KOPT-K1 (cell line): ENCODE results near the gene DYRK1A.
"Not testable (repeated sequence)": the region's sequence is repeated elsewhere in the genome, so short reads cannot be mapped to it uniquely, and the experiment has no call there.

Source experiments
- H3K27ac ChIP-seq: fragments of 200-600 bp; sonication (generic); 2 replicates; pipeline ENCODE4 v1.5.1; 2016; ENCODE audit warnings: antibody characterized with exemption, mild to moderate bottlenecking, low read depth, low read length; ENCODE audit not compliant: poor library complexity, severe bottlenecking
- H3K36me3 ChIP-seq: fragments of 200-600 bp; sonication (generic); 2 replicates; pipeline ENCODE4 v1.5.1; 2017; ENCODE audit warnings: antibody characterized with exemption, mild to moderate bottlenecking, low read length, moderate library complexity; ENCODE audit not compliant: insufficient read depth
- H3K9me3 ChIP-seq: fragments of 200-600 bp; sonication (generic); 2 replicates; pipeline ENCODE4 v1.5.1; 2017; ENCODE audit warnings: antibody characterized with exemption, low read length, mild to moderate bottlenecking; ENCODE audit not compliant: insufficient read depth, poor library complexity, severe bottlenecking

DYRK1A gene

DNA sequence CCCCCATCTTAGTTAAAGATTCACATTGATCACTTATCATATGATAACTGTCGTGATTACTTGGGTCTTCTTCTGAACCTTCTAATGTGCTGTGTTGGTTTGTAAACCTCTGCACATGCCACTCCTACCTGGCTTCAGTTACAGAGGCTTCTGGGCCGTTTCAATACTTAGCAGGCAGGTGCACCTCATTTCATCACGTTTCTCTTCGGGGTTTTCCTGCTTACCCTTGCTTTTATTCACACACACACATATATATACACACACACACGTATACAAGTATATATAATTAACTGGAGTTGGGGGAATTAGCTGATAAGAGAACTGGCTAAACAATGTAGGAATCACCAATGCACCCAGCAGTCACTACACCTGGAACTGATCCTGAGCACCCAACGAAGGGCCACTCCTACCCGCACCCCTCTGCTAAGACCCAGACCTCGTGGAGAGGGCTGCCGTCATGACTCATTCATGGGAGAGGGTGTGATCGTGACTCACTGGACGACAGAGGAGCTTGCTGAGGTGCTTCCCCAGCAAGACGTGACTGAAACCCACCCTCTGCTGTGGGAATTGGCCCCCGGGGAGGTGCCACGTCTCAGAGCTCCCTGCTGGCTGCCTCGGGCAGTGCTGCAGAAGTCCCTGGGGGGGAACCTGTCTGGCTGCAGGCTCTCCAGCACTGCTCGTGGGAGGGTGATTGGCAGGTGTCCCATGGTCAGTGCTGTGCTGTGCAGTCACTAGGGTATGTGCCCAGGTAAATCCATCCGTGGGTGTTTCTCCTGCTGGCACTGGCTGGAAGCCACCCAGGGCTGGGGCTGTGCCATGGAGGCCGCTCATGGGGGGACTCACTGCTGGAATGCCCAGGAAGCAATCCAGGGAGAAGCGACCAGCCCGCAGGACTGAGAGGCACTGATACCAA is 166.6 kb downstream of the DYRK1A start:
- no peaks in the 10 kb centered on the region for H3K36me3 ChIP-seq
- no peak overlapping the region for H3K27ac ChIP-seq
- peaks cover 6% of the 10 kb centered on the region for H3K9me3 ChIP-seq

DNA sequence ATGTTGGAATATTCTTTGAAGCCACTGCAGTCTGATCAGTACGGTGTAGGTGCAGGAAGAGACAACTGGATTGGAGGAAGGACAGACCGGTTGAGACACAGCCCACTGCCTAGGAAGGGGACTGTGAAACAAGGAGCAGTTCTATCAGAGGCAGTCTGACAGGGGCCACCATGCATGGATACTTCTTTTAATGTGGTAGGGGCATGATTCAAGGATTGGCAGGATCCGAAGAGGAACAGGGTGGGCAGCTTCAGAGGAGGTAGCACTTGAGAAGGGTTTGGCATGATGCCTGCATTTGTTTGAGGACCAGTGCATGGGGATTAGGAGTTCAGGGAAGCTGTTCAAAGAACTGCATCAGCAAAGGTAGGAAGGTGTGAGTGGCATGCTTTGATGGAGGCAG is 167.9 kb downstream of the DYRK1A start:
- Histone ChIP-seq H3K27ac (no peak overlapping the region), H3K36me3 (no peaks in the 10 kb centered on the region), H3K9me3 (peaks cover 6% of the 10 kb centered on the region)

DNA sequence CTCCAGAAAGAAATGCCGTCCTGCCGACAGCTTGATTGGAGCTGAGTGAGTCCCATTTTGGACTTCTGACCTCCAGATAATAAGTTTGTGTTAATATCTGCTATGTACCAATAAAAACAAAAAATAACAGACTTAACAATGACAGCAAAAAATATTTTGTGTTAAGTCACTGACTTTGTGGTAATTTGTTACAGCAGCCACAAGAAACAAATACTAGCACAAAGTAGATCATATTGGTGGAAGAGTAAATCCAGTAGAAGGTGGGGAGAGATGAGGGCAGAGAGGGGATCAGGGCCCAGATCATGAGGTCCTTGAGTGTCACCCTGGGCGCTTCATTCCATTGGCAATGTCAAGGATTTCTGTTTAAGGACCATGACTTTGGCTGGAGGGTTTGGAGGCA is 168.6 kb downstream of the DYRK1A start:
- no peak overlapping the region for H3K27ac ChIP-seq
- peaks cover 6% of the 10 kb centered on the region for H3K9me3 ChIP-seq
- no peaks in the 10 kb centered on the region for H3K36me3 ChIP-seq

DNA sequence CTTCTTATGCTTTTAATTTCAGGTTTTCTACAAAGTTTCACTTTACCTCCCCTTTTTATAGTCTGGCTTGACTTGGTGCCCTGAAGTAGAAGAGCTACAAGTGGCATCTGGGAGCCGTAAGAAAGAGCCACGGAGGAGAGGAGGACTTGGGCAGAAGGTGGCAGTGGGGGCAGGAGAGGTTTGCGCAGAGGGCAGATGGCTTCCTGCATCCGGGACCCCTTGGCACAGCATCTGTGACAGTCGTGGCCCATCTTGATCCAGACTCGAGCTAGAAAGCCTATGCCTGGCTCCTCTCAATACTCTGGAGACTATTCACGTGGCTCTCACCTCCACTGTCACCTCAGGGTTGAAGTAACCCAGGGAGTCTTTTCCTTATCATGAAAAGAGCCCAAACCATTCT is 169.1 kb downstream of the DYRK1A start:
- H3K9me3 ChIP-seq: peaks cover 6% of the 10 kb centered on the region
- no peaks in the 10 kb centered on the region for H3K36me3 ChIP-seq
- no peak overlapping the region for H3K27ac ChIP-seq

DNA sequence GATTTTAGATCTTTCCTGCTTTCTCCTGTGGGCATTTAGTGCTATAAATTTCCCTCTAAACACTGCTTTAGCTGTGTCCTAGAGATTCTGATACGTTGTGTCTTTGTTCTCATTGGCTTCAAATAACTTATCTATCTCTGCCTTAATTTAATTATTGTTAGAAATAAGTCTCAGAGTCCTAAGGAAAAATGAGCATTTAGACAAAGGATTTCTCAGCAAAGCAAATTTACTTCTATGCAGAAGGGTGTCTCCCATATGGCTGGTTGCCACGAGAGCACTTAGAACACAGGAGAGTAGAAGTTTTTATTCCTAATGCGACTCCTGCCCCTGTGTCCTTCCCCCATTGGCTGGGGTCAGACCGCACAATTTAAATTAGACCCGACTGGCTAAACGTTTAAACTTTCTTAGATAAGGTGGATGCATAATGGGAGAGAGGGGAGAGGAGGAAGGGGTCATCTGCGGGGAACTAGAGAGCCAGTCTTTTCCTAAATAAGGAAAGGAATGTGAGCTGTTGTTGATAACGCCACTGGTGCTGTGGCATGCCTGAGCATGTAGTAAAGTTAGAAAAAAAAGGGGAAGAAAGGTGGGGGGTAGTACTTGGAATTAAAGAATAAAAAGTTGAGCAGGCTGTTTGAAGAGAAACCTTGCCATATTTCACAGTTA is 170.2 kb downstream of the DYRK1A start:
- Histone ChIP-seq H3K9me3 (peaks cover 6% of the 10 kb centered on the region), H3K27ac (no peak overlapping the region)

DNA sequence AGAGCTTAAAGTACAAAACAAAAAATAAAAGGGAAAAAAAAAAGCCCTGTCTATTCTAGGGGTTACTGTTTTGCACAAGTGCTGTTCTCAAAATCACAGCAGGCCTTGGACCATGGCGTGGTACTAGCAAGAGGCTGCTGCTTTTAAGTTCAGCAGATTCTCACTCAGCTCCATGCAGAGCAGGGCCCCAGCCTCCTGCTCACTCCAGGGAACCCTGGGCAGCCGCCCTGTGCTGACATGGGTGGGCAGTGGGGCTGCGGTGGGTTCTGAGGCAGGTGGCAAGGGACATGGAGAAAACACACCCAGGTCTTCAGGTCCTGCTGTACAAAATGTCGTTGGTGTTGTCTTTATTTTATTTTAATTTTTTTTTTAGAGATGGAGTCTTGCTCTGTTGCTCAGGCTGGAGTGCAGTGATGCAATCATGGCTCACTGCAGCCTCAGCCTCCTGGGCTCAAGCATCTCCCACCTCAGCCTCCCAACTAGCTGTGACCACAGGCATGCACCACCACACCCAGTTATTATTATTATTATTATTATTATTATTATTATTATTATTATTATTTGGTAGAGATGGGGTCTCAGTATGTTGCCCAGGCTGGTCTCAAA is 170.9 kb downstream of the DYRK1A start:
- Histone ChIP-seq H3K36me3 (no peaks in the 10 kb centered on the region), H3K27ac (no peak overlapping the region)

More for the DNA sequence above, 170.2 kb downstream of the DYRK1A start:
- no peaks in the 10 kb centered on the region for H3K36me3 ChIP-seq

DNA sequence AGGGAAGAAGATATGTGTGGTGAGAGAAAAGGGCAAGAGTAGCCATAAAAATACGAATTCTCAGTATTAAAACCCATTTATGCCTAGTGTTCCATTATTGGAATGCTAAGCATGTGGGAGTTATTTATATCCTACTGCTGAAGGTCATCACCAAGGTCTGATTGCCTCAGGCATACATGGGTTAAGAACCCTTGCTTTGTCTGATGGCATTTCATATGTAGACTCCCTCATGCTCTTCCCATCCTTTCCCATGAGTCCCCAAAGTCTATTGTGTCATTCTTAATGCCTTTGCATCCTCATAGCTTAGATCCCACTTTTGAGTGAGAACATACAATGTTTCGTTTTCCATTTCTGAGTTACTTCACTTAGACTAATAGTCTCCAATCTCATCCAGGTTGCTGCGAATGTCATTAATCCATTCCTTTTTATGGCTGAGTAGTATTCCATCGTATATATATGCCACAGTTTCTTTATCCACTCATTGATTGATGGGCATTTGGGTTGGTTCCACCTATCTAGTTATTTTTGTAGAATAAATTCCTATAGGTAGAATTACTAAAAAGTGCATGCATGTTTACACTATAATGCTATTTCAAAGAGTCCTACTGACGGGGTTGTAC is 172.5 kb downstream of the DYRK1A start:
- Histone ChIP-seq H3K27ac (no peak overlapping the region), H3K9me3 (peaks cover 15% of the 10 kb centered on the region), H3K36me3 (no peaks in the 10 kb centered on the region)

More for the DNA sequence above, 170.9 kb downstream of the DYRK1A start:
- H3K9me3 ChIP-seq: peaks cover 10% of the 10 kb centered on the region

DNA sequence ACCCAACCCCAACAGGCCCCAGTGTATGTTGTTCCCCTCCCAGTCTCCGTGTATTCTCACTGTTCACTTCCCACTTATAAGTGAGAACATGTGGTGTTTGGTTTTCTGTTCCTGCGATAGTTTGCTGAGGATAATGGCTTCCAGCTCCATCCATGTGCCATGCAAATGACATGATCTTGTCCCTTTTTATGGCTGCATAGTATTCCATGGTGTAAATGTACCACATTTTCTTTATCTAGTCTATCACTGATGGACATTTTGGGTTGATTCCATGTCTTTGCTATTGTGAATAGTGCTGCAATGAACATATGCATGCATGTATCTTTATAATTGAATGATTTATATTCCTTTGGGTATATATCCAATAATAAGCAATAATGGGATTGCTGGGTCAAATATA is 174.6 kb downstream of the DYRK1A start:
- H3K9me3 ChIP-seq: peaks cover 15% of the 10 kb centered on the region
- H3K27ac ChIP-seq, H3K36me3 ChIP-seq: not testable (repeated sequence)

DNA sequence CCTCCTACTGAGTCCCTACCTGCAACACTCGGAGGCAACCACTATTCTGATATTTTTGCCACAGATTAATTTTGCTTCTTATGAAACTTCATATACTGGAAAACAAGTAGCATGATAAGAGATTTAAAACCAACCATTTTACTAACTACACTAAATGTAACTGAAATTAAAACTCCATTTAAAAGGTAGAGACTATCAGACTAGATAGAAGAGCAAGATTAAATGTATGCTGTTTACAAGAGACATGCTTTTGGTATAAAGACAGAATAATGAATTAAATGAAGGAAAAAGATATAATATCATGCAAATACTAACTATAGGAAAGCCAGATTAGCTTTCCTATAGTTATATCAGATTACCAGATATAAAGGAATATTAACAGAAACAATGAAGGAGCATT is 175.9 kb downstream of the DYRK1A start:
- Histone ChIP-seq H3K36me3 (no peaks in the 10 kb centered on the region), H3K9me3 (peaks cover 9% of the 10 kb centered on the region), H3K27ac (no peak overlapping the region)

DNA sequence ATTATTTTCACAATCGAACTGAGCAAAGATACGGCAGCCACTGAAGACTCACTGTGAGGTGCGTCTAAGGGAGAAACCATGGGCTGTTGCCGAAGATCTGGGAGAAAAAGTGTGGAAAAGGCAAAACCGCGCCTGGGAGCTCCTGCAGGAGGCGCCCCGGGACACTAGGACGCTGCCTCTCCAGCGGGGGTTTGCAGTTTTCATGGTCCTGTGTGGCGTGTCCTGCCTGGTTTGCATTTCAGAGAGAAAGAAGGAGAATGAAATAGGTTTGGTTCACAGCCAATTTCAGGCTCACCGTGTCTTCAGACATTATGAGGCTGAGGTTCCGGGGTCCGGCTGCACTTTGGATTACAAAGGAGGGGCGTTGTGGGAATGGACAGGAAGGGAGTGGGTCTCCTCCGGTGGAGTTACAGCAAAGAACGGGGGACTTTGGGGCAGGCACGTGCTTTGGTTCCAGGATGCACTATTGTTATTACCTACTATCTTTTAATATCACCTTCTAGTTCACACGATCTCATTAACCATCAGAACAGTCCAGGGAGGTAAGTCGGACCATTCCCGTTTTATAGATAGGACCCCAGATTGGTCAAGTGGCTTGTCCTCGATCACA is 179.8 kb downstream of the DYRK1A start:
- H3K27ac ChIP-seq: no peak overlapping the region
- H3K36me3 ChIP-seq: no peaks in the 10 kb centered on the region
- H3K9me3 ChIP-seq: peaks cover 9% of the 10 kb centered on the region

DNA sequence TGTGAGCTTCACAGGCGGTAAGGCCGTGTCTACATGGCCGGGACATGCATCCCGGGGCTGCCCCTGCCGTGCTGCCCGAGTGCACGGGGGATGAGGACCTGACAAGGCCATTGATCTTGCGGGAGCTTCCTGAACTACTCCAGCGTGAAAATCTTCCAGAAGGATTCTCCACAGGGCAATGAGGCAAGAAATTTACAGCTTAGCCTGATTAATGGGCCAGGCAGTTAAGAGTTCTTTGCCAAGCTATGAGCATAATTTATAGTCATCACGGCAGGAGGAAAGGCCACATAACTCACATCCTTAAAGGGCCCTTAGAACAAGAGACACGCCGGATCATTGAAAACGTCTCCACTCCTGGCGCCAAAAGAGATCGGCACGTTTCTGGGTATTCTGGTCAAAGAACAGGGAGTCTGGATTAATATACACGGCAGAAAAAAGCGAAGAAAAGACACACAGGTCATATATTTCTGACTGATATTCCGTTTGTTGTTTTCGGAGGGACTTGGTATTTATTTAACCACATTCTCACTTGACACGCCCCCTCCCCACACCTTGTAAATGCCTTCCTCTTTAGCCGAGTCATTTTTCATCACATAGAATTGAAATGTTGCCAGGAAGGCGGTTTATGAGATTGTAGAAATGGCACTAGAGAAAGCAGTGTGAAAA is 180.5 kb downstream of the DYRK1A start:
- Histone ChIP-seq H3K36me3 (no peaks in the 10 kb centered on the region), H3K9me3 (peaks cover 9% of the 10 kb centered on the region), H3K27ac (peak overlapping the region; percentile 12)

DNA sequence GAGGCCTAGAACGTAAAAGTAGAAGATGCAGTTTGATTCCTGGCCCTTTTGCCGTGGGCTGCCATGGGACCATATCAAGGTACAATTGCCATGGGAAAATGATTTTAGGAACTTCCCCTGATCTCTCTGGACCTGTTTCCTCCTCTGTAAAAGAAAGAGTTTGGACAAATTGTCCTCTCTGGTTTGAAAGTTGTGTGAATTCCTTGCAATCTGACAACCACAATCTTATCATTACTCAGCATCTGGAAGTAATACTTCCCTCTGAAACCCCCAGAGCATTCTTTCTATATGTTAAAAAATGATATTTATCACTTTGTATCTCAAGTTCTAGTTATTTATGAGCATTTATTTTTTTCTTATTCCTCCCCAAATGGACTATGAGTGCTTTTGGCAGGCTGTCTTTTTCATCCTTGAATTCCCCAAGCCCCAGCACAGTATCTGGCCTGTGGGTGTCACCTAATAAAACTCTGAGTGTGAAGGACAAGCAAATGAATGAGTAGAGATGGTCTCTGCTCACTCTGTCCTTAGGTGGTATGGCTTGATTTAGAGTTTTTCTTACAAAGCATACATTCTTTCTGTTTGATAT is 181.1 kb downstream of the DYRK1A start:
- Histone ChIP-seq H3K27ac (peak overlapping the region; percentile 45), H3K36me3 (no peaks in the 10 kb centered on the region), H3K9me3 (peaks cover 3% of the 10 kb centered on the region)

DNA sequence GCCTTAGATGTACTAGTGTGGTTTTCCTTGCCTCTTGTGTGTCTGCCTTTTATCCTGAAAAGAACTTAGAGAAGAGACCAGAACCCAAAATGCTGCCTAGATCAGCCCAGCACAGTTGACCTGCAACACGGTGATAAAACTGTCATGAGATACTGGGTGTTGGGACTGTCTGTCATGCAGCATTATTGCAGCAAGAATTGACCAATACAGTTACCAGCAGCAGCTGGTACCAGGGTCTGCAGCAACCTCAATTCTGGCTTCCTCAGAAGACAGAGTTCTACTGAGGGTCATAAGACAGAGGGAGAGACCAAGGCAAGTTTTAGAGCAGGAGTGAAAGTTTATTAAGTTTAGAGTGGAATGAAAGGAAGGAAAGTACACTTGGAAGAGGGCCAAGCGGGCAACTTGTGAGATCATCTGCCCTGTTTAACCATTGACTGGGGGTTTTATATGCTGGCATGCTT is 182.0 kb downstream of the DYRK1A start:
- H3K27ac ChIP-seq: peak overlapping the region; percentile 45
- no peaks in the 10 kb centered on the region for H3K36me3 ChIP-seq
- no peaks in the 10 kb centered on the region for H3K9me3 ChIP-seq

DNA sequence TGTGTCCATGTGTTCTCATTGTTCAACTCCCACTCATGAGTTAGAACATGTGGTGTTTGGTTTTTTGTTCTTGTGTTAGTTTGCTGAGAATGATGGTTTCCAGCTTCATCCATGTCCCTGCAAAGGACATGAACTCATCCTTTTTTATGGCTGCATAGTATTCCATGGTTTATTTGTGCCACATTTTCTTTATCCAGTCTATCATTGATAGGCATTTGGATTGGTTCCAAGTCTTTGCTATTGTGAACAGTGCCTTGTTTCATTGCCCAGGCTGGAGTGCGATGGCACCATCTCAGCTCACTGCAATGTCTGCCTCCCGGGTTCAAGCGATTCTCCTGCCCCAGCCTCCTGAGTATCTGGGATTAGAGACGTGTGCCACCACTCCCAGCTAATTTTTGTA is 183.2 kb downstream of the DYRK1A start:
- not testable (repeated sequence) for H3K27ac ChIP-seq, H3K9me3 ChIP-seq, H3K36me3 ChIP-seq
